K562 (cell line): Measurements from ENCODE around the gene LEO1. TPM values are rescaled to one million over a fixed set of nuclear protein-coding genes. Genes with fewer than 3 reads are reported as not detected.

Source experiments
- ATAC-seq: fragments of 200-7000 bp; cut with Tn5 transposase; 3 replicates; pipeline ENCODE4 v1.9.1; 2020; ENCODE audit warnings: moderate library complexity
- BruUV-seq: library from RNA; stranded (reverse); fragments of 400-500 nt; replicated peaks from 2 replicates; lab custom pipeline; 2021; lab: Mats Ljungman, UMichigan
- CTCF ChIA-PET: fragments of 300-600 bp; formaldehyde crosslinking; extraction: SDS; loops from one replicate; lab custom pipeline; 2021; ENCODE audit warnings: low intra/inter-chr PET ratio; lab: Yijun Ruan, JAX
- POLR2A ChIA-PET: fragments of 300-600, 350-650 bp; sonication (Branson Sonifier 250); formaldehyde crosslinking; extraction: SDS; loops from one replicate; lab custom pipeline; 2021; ENCODE audit warnings: antibody characterized with exemption, inconsistent platforms; lab: Yijun Ruan, JAX
- DNase-seq, 4 experiments: peaks; one replicate each; pipeline versions ENCODE4 v3.0.0 to v3.0.0-alpha.2; 2011 to 2018; ENCODE audit warnings: low spot score in 3 of 4, mixed read lengths in 3 of 4; ENCODE audit errors: extremely low read depth in 1 of 4
- FAIRE-seq: peaks from 2 replicates; lab custom pipeline; 2011; peaks lifted over from hg19 to GRCh38; lab: Jason Lieb, UNC
- H2AFZ ChIP-seq: 2 replicates; pipeline ENCODE4 v1.6.0; 2011; ENCODE audit warnings: low read depth, low read length, control low read depth, inconsistent platforms
- H3K27ac ChIP-seq: fragments of 200-600 bp; 3 replicates; pipeline ENCODE4 v1.8.0; 2011; ENCODE audit warnings: low read depth, mild to moderate bottlenecking, control low read depth, inconsistent platforms, low read length, moderate library complexity, mixed read lengths; ENCODE audit errors: extremely low read depth
- H3K27me3 ChIP-seq, 2 experiments: fragments of 300-600 bp in 1 of 2; 2 replicates in 1 of 2; 3 replicates in 1 of 2; pipeline versions ENCODE4 v1.6.0 to v1.8.0; 2011; ENCODE audit warnings: inconsistent platforms in 2 of 2, low read length in 2 of 2, mild to moderate bottlenecking in 1 of 2, mixed read lengths in 1 of 2, moderate library complexity in 1 of 2; ENCODE audit not compliant: control insufficient read depth in 2 of 2, insufficient read depth in 2 of 2
- H3K36me3 ChIP-seq: fragments of 300-600 bp; 3 replicates; pipeline ENCODE4 v1.8.0; 2011; ENCODE audit warnings: mild to moderate bottlenecking, low read length, inconsistent platforms; ENCODE audit not compliant: control insufficient read depth, insufficient read depth
- H3K4me1 ChIP-seq, 2 experiments: fragments of 200-600 bp in 1 of 2; replicated peaks in 1 of 2; 2 replicates in 1 of 2; 3 replicates in 1 of 2; pipeline versions ENCODE4 v1.5.1 to v1.8.0; 2011; ENCODE audit warnings: inconsistent platforms in 2 of 2, low read length in 2 of 2, mild to moderate bottlenecking in 1 of 2, mixed read lengths in 1 of 2, moderate library complexity in 1 of 2; ENCODE audit not compliant: control insufficient read depth in 2 of 2, insufficient read depth in 2 of 2
- H3K4me2 ChIP-seq: 2 replicates; pipeline ENCODE4 v1.6.1; 2011; ENCODE audit warnings: low read length, control low read depth, inconsistent platforms, mixed read lengths; ENCODE audit not compliant: insufficient read depth
- H3K4me3 ChIP-seq: fragments of 200-600 bp; sonication (generic), shearing (Covaris generic); 2 replicates; pipeline ENCODE4 v1.5.1; 2016; ENCODE audit warnings: control low read depth, inconsistent platforms
- H3K79me2 ChIP-seq: fragments of 200-600 bp; 3 replicates; pipeline ENCODE4 v1.8.0; 2011; ENCODE audit warnings: low read length, inconsistent platforms; ENCODE audit not compliant: control insufficient read depth, insufficient read depth
- H3K9ac ChIP-seq, 2 experiments: 2 replicates each; pipeline versions ENCODE4 v1.6.0 to v1.6.1; 2011; ENCODE audit warnings: low read depth in 2 of 2, low read length in 2 of 2, control low read depth in 1 of 2, inconsistent platforms in 1 of 2, mild to moderate bottlenecking in 1 of 2, mixed read lengths in 1 of 2; ENCODE audit not compliant: insufficient read depth in 1 of 2
- H3K9me1 ChIP-seq: one replicate; pipeline ENCODE4 v1.6.0; 2011; ENCODE audit warnings: inconsistent platforms, mild to moderate bottlenecking, low read length, moderate library complexity; ENCODE audit not compliant: control insufficient read depth, insufficient read depth
- H3K9me3 ChIP-seq: replicated peaks from 2 replicates; pipeline ENCODE4 v1.5.1; 2011; ENCODE audit warnings: low read depth, low read length, inconsistent platforms; ENCODE audit not compliant: control insufficient read depth, insufficient read depth
- H4K20me1 ChIP-seq: replicated peaks from 2 replicates; pipeline ENCODE4 v1.6.1; 2011; ENCODE audit warnings: low read length, inconsistent platforms, mixed read lengths; ENCODE audit not compliant: control insufficient read depth, insufficient read depth
- ARID1B ChIP-seq: fragments of 450-650 bp; IDR thresholded peaks from 2 replicates; pipeline ENCODE4 v1.6.1; 2016; ENCODE audit warnings: antibody characterized with exemption, mild to moderate bottlenecking, inconsistent platforms
- ARNT ChIP-seq, 2 experiments: fragments of 450-650 bp; IDR thresholded peaks; 2 replicates each; pipeline ENCODE4 v1.6.1; 2016; ENCODE audit warnings: mild to moderate bottlenecking in 1 of 2
- HMBOX1 ChIP-seq: sonication (generic); IDR thresholded peaks from 2 replicates; pipeline ENCODE4 v1.6.1; 2016
- JUND ChIP-seq, 2 experiments: IDR thresholded peaks; 2 replicates in 1 of 2; 3 replicates in 1 of 2; pipeline ENCODE4 v1.6.1; 2011; ENCODE audit warnings: borderline replicate concordance in 2 of 2, low read depth in 2 of 2, low read length in 2 of 2, improper control_type of control experiment in 1 of 2, missing biosample characterization in 1 of 2, missing genetic modification characterization in 1 of 2, missing genetic modification reagents in 1 of 2
- KDM1A ChIP-seq, 2 experiments: fragments of 450-650 bp; IDR thresholded peaks; 2 replicates each; pipeline ENCODE4 v1.6.1; 2016; ENCODE audit warnings: mild to moderate bottlenecking in 2 of 2
- PPARD ChIP-seq: fragments of 250-450 bp; sonication (Bioruptor Pico); IDR thresholded peaks from 2 replicates; pipeline ENCODE4 v1.8.0; 2022; ENCODE audit warnings: inconsistent platforms, mild to moderate bottlenecking, moderate library complexity
- WHSC1 ChIP-seq: IDR thresholded peaks from one replicate; pipeline ENCODE4 v1.6.1; 2012; ENCODE audit warnings: low read length, control low read depth, inconsistent platforms
- ZNF41 ChIP-seq: fragments of 250-450 bp; sonication (Bioruptor Pico); conservative IDR thresholded peaks from 2 replicates; pipeline ENCODE4 v1.4.0; 2020; ENCODE audit warnings: mild to moderate bottlenecking
- WGBS: fragments of 100-300 bp; shearing (Covaris generic); methylation state at CpG from one replicate; pipeline ENCODE4 v1.1.6; 2016; ENCODE audit warnings: low coverage, mixed read lengths; ENCODE audit not compliant: insufficient coverage; ENCODE audit errors: missing lambda C conversion rate; 5-methylcytosine and 5-hydroxymethylcytosine counted together
- in situ Hi-C: fragments of 300-500 bp; cut with MboI; formaldehyde crosslinking; loops from 4 replicates; pipeline ENCODE4 v1.15.0; 2018; ENCODE audit warnings: inconsistent platforms, mixed read lengths
- intact Hi-C: fragments of 100-400 bp; cut with micrococcal nuclease; formaldehyde crosslinking; loops from 2 replicates; pipeline ENCODE4 v1.14.2; 2022
- polyA plus RNA-seq, 8 experiments: library from polyadenylated mRNA; depleted of rRNA in 4 of 8; stranded (reverse) in 5 of 8; unstranded in 3 of 8; fragments of >200 nt; fragmentation: Nextera tagmentation in 2 of 8; fragmentation: Illumina TruSeq in 1 of 8; extraction: Ambion mirVana in 2 of 8; extraction: Trizol in 1 of 8; gene quantifications; 2 replicates each; pipeline versions ENCODE4 v1.2.1 to v1.2.3, GENCODE V29; 2011 to 2014; ENCODE audit warnings: inconsistent platforms in 1 of 8, missing spikeins in 1 of 8
- total RNA-seq, 7 experiments: library from RNA; depleted of rRNA in 6 of 7; stranded (reverse); fragments of >200 nt in 6 of 7; fragmentation: Illumina TruSeq in 2 of 7; extraction: Trizol in 2 of 7; gene quantifications; 2 replicates each; pipeline versions ENCODE4 v1.2.1 to v1.2.3, GENCODE V29; 2011 to 2021; ENCODE audit warnings: low replicate concordance in 1 of 7
- TF ChIP-seq, protein P1 (sequence below): fragments of 200-800 bp; sonication (Bioruptor generic); IDR thresholded peaks from 2 replicates; pipeline ENCODE4 v1.6.1; 2017; ENCODE audit warnings: missing genetic modification characterization, missing compliant biosample characterization
- TF ChIP-seq, protein P2 (sequence below): fragments of 450-650 bp; IDR thresholded peaks from 2 replicates; pipeline ENCODE4 v1.6.1; 2016
- TF ChIP-seq, protein P3 (sequence below): fragments of 450-650 bp; IDR thresholded peaks from 2 replicates; pipeline ENCODE4 v1.6.1; 2016; ENCODE audit warnings: low read depth, mild to moderate bottlenecking, moderate library complexity
- TF ChIP-seq, protein P4 (sequence below): sonication (generic); formaldehyde crosslinking; IDR thresholded peaks from 2 replicates; pipeline ENCODE4 v1.5.0; 2020; ENCODE audit warnings: missing genetic modification reagents
- TF ChIP-seq, protein P5 (sequence below): fragments of 450-650 bp; IDR thresholded peaks from 2 replicates; pipeline ENCODE4 v1.6.1; 2014; ENCODE audit warnings: low read depth, mild to moderate bottlenecking, moderate library complexity, borderline replicate concordance

Gene LEO1
- total and polyA plus RNA-seq, 9 of the 15 experiments (the other 6 are each of a cell fraction or from before 2014, with no cell fraction given), result 8.4 to 48.3 (median 37.9) TPM

GRCh38 chr15:52005748-52006701, 34.4 kb upstream of the LEO1 start:
- no TSS peak for BruUV-seq
- Histone ChIP-seq H3K9ac (peak overlapping the region; percentile 36 to 65; a peak in 2 of 4 replicates), H3K4me1 (peaks cover 10 to 42% of the 10 kb centered on the region in 2 experiments; a peak in 4 of 5 replicates), H3K79me2 (no peaks in the 10 kb centered on the region), H3K9me1 (no peaks in the 10 kb centered on the region), H3K4me3 (no peak overlapping the region), H3K9me3 (no peaks in the 10 kb centered on the region), H3K4me2 (peak overlapping the region; percentile 40), H4K20me1 (no peaks in the 10 kb centered on the region), H3K36me3 (no peaks in the 10 kb centered on the region), H3K27me3 (no peaks in the 10 kb centered on the region), H2AFZ (peak overlapping the region; percentile 93), H3K27ac (peak overlapping the region; percentile 56)
- intact Hi-C loops, result no loop called here
- ATAC-seq (peak; percentile 71), DNase-seq (peak in 3 of 4 experiments; percentile 16 to 48 (median 43)), FAIRE-seq (peak; percentile 32)
- ChIA-PET CTCF (no interaction called here), POLR2A (interaction anchor here (0.7 to 2.8 kb wide), 3 partner anchors 9 to 34 kb away, joined by 3 to 9 read pairs (median 3); partner anchors contain the start of genes LEO1 and MAPK6)
- WGBS, result 24% methylated on average over 5 of the region's 5 CpGs
- in situ Hi-C loops, result no loop called here
- TF ChIP-seq ARNT (IDR thresholded peaks at IDR 0.05) (0 out of 4 replicates have a peak, but pooled peaks of 1 of the 2 experiments have one; percentile 25), KDM1A (IDR thresholded peaks at IDR 0.05) (no peak), PPARD (CRISPR knock-in tag) (no peak), ARID1B (peak; percentile 26), WHSC1 (peak; percentile 21), ZNF41 (CRISPR knock-in tag) (no peak), JUND (IDR thresholded peaks at IDR 0.05; ENCODE audit: borderline replicate concordance, low read depth, low read length) (no peak), JUND (tag; IDR thresholded peaks at IDR 0.05; ENCODE audit: borderline replicate concordance, low read depth, low read length) (0 out of 3 replicates have a peak, but pooled peaks have one; percentile 11), HMBOX1 (peak; percentile 55; the same call in 1 of the 2 replicates)
- TF ChIP-seq, protein P1, sequence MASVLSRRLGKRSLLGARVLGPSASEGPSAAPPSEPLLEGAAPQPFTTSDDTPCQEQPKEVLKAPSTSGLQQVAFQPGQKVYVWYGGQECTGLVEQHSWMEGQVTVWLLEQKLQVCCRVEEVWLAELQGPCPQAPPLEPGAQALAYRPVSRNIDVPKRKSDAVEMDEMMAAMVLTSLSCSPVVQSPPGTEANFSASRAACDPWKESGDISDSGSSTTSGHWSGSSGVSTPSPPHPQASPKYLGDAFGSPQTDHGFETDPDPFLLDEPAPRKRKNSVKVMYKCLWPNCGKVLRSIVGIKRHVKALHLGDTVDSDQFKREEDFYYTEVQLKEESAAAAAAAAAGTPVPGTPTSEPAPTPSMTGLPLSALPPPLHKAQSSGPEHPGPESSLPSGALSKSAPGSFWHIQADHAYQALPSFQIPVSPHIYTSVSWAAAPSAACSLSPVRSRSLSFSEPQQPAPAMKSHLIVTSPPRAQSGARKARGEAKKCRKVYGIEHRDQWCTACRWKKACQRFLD (CRISPR knock-in tag), result peak; percentile 50; the same call in 1 of the 2 replicates
- TF ChIP-seq, protein P2, sequence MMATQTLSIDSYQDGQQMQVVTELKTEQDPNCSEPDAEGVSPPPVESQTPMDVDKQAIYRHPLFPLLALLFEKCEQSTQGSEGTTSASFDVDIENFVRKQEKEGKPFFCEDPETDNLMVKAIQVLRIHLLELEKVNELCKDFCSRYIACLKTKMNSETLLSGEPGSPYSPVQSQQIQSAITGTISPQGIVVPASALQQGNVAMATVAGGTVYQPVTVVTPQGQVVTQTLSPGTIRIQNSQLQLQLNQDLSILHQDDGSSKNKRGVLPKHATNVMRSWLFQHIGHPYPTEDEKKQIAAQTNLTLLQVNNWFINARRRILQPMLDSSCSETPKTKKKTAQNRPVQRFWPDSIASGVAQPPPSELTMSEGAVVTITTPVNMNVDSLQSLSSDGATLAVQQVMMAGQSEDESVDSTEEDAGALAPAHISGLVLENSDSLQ, result no peak
- TF ChIP-seq, protein P3, sequence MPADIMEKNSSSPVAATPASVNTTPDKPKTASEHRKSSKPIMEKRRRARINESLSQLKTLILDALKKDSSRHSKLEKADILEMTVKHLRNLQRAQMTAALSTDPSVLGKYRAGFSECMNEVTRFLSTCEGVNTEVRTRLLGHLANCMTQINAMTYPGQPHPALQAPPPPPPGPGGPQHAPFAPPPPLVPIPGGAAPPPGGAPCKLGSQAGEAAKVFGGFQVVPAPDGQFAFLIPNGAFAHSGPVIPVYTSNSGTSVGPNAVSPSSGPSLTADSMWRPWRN, result no peak
- TF ChIP-seq, protein P4, sequence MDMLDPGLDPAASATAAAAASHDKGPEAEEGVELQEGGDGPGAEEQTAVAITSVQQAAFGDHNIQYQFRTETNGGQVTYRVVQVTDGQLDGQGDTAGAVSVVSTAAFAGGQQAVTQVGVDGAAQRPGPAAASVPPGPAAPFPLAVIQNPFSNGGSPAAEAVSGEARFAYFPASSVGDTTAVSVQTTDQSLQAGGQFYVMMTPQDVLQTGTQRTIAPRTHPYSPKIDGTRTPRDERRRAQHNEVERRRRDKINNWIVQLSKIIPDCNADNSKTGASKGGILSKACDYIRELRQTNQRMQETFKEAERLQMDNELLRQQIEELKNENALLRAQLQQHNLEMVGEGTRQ (CRISPR knock-in tag), result no peak
- TF ChIP-seq, protein P5, sequence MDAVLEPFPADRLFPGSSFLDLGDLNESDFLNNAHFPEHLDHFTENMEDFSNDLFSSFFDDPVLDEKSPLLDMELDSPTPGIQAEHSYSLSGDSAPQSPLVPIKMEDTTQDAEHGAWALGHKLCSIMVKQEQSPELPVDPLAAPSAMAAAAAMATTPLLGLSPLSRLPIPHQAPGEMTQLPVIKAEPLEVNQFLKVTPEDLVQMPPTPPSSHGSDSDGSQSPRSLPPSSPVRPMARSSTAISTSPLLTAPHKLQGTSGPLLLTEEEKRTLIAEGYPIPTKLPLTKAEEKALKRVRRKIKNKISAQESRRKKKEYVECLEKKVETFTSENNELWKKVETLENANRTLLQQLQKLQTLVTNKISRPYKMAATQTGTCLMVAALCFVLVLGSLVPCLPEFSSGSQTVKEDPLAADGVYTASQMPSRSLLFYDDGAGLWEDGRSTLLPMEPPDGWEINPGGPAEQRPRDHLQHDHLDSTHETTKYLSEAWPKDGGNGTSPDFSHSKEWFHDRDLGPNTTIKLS, result no peak
